GM18868 (cell line): Measurements from ENCODE around the gene CALHM2.

ENCODE experiments used
- ATAC-seq: cut with Tn5 transposase; IDR thresholded peaks from one replicate; pipeline ENCODE4 v1.9.1; 2021; ENCODE audit warnings: mild to moderate bottlenecking, moderate library complexity; ENCODE audit not compliant: unreplicated experiment

CALHM2 gene

DNA sequence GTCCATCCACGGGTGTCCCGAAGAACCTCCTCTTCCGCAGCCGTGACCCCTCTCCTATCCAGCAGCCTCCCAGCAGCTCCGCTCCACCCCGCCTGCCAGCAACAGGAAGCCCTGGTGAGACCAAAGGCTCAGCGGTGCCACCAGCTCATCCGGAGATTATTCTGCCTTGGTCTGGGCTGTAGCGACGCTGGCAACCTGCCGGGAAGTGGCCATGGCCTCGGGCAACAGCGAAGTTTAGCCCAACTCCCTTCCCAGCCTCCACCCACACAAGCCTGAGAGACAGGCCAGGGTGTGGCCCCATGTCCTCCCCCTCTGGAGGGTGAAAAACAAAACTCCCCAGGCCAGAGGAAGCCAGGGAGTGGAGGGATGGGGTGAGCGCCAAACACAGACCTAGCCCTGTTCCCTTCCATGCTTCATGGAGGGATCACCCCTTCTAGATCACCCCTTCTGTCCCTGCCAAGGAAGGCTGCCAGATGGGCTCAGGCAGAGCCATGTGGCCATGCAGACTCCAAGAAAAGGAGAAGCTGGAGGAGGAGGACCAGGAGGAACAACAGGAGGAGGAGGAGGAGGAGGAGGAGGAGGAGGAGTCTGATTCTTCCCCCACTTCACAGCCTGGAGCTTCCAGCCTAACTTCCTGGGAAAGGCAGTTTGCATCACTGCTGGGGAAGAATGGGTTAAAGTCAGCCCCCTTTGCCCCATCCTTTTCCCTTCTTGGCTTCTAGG is 918 bp downstream of the CALHM2 start:
- no peak for ATAC-seq

DNA sequence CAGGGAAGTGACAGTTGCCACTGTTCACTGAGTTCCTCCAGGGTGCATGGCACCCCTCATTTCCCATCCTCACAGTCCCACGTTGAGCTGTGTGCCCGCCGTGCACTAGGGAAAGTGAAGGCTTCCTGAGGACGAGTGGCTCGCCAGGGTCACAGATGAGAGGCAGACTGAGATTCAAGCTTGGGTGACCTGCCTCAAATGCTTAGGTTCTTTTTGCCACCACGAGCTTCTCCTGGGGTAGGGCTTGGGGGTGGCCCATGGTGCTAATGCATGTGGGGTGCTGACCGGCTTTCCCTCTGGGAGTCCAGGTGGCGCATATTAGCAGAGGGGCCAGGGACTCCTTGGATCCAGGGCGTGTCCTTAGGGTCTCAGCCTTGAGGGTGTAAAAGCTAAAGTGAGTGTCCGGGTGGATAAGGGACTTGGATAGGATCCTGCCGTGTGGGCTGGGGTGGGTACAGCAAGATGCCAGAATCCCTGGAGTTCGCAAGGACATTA is 1.9 kb downstream of the CALHM2 start:
- ATAC-seq = no peak

DNA sequence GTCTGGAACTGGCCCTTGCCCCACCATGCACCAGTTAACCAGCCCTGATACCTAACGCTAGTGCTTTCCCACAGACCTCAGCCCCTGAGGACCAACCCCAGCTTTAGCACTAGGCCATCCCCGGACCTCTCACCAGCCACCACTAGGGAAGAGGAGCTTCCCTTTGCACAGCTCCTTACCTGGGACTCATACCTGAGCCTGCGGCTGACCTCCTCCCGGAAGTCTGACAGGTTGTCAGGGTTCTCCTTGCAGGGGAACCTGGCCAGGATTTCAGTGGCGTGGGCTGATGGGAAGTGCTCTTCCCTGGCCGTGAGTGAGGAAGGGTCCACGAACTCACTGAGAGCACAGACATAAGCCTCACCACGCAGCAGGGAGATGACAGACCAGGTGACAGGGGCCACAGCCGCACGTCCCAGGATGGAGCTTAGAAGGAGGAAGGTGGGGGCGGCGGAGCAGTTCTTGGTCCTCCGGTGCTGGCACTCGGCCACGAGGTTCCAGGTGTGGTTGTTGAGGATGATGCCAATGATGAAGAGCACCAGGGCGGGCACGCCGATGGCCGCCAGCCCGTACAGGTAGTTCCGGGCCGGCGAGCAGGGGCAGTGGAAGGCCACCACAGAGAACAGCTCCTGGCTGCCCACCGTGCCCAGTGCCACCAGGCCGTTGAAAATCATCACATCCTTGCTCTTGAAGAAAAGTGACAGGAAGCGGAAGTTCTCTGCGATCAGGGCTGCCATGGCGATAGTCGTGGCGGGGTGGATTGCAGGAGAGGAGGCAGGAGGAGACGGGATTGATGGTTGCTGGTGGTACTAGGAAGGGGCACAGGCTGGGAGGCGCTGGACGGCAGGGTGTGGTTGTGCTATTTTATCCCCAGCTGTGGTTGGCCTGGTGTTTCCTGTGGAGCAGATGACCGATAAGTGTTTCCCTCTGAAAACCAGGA is 2.7 kb downstream of the CALHM2 start:
- no peak for ATAC-seq

DNA sequence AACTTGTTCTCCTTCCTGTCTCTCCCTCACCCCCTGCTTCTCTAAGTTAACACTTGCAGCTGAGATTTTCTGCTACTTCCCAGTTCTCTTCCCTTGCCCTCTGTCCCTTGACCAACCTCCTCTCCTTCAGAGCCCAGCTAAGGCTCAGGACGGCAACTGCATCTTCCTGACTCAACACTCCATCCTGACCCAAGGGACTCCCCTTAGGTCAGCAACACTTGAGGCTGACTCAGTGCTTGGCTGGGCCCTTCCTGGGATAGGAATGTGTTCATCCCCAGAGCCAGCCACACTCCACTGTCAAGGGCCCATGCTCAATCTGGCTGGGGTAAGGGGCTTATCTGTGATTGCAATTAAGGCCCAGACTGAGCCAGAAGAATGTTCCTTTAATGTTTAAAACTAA is 3.4 kb downstream of the CALHM2 start:
- ATAC-seq = no peak

DNA sequence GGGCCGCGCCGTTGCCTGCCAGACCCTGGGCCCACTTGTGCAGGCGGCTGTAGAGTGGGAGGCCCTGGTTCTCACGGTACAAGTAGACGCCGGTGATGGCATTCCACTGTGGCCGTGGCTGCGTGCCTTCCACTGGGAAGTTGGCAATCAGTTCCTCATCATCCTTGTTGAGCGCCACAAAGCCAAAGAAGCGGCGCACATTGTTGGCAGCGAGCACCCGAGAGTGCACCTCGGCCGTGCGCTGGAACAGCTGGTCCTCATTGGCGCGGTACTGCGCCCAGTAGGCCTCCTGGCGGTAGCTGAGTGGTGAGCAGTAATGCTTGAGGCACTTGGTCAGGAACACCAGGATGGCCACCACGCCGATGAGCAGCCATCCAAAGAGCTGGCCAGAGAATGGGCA is 5.0 kb downstream of the CALHM2 start:
- ATAC-seq = no peak

DNA sequence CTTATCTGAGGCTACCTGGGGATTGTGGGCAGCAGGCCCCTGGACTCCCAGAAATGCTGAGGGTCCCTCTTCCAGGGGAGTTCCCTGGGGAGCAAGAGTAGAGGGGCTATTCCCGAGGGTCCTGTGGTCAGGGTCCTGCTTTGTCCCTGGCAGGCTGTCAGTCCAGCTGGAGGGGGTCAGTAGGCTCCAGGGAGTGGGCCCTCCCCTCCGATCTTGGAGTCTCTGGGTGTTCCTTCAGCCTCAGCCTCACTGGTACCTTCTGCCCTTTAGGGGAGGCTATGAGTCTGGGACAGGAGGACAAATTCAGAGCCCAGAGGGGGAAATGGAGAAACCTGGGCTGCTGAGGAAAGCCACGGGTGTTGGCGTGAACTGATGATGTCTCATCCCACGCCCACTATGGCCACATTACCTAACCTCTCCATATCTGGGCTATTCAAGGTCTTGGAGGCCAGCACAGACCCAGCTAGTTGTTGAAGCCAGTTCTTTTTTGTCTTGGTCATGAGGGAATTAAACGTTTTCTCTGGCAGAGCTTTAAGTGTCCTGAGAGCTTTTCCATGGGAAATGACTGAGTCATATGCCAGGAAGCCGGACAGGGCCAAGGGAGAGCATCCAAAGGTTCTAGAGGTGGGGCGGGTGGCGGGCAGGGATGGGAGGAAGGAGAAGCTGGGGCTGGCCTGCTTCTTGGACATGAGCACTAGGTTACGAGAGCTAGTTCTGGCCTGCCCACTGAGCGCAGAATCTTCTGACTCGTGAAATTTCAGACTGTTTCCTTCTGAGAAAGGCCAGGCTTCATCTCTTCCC is 6.2 kb downstream of the CALHM2 start:
- no peak for ATAC-seq

DNA sequence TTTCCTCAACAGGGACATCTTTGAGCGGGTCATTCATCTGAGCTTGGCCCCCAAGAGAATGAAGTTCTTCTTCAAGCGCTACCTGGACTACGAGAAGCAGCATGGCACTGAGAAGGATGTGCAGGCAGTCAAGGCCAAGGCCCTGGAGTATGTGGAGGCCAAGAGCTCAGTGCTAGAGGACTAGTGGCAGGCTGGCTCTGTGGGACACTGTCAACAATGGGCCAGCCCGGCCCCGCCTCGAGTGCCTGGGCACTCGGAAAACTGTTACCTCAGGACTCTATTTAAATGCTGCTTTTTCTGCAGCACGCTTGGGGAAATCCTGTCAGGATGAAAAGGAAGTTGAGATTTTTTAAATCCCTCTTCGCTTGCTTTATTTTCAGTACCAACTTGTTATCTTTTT is 6.8 kb downstream of the CALHM2 start:
- ATAC-seq = no peak

DNA sequence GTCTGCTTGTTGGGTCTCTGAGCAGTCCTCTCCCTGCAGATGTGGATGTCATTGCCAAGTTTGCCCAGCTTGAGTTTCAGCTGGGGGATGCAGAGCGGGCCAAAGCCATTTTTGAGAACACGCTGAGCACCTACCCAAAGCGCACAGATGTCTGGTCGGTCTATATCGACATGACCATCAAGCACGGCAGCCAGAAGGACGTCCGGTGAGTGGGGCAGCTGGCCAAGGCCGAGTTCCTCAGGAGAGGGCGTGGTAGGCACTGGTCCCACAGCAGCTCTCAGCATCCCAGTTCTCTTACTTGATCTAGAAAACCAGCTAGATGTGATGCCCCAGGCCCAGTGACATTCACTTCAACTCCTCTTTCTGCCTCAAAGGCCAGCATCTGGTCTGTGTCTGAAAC is 7.7 kb downstream of the CALHM2 start:
- no peak for ATAC-seq

DNA sequence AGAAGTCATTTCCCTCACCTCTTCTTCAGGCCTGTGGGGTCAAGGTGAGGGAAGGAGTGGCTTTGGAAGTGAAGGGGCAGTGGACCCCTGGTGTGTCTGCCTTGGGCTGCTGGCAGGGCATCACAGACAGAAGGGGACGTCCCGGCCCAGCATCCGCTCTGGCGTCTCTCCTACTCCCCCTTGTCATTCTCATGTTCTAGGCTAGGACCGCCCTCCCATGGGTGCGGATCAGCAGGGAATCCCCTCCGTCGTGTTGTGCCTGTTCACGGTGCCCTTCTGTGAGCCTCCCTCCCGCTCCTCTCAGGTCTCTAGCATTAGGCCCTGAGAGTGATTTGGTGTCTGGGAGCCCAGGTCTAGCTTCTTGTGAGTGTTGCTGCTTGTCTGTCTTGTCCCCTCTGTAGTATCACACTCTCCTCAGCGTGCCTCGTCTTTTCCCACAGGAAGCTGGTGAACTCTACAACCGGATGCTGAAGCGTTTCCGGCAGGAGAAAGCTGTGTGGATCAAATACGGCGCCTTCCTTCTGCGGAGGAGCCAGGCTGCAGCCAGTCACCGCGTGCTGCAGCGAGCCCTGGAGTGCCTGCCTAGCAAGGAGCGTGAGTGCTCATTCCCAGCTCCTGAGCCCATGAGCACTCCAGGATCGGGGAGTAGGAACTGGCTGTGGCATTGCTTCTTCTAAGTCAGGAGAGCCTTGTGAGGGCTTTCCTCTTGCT is 8.5 kb downstream of the CALHM2 start:
- ATAC-seq = no peak

DNA sequence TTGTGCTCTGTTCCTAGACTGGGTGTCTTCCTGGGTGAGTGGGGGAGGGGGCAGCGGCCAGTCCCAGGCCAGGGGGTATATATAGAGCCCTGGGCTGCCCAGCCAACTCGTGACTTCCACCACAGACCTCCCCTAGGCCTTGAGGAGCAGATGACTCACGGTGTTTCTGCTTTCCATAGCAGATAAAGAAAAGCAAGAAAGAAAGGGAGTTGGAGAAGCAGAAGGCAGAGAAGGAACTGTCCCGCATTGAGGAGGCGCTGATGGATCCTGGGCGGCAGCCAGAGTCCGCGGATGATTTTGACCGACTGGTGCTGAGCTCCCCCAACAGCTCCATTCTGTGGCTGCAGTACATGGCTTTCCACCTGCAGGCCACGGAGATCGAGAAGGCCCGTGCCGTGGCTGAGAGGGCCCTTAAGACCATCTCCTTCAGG is 10.1 kb downstream of the CALHM2 start:
- ATAC-seq = no peak

DNA sequence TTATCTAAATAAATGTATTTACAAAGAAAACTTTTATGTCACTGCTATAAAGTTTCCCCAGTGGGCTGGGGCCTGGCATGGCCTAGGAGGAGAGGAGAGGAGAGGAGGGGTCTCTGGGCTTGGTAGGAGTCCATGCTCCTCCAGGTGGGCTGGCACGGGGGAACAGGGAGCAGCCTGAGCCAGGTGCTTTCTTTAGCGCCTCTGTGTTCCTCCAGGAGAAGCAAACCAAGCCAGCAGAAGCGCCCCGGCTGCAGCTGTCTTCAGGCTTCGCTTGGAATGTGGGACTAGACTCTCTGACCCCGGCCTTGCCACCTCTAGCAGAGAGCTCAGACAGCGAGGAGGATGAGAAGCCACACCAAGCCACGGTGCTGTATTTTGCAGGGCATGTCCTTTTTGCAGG is 10.6 kb downstream of the CALHM2 start:
- ATAC-seq = no peak

DNA sequence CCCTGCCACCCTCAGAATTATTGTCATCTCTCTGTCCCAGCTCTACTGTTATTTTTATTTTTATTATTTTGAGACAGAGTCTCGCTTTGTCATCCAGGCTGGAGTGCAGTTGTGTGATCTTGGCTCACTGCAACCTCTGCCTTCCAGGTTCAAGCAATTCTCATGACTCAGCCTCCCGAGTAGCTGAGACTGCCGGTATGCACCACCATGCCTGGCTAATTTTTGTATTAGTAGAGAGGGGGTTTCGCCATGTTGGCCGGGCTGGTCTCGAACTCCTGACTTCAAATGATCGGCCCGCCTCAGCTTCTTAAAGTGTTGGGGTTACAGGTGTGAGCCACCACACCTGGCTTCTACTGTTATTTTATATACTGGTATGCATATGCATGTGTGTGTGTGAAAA is 11.0 kb downstream of the CALHM2 start:
- no peak for ATAC-seq

DNA sequence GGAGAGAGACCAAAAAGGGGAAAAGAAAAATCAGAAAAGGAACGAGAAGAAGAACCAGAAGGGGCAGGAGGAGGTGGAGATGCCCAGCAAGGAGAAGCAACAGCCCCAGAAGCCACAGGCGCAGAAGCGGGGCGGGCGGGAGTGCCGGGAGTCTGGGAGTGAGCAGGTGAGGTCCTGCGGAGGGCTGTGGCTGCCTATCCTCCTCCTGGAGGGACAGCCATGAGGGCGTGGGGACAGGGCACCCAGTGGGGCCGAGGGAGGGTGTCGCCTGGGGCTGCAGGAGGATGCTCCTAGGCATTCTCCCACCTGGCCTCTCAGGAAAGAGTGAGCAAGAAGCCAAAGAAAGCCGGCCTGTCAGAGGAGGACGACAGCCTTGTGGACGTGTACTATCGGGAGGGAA is 11.8 kb downstream of the CALHM2 start:
- no peak for ATAC-seq

DNA sequence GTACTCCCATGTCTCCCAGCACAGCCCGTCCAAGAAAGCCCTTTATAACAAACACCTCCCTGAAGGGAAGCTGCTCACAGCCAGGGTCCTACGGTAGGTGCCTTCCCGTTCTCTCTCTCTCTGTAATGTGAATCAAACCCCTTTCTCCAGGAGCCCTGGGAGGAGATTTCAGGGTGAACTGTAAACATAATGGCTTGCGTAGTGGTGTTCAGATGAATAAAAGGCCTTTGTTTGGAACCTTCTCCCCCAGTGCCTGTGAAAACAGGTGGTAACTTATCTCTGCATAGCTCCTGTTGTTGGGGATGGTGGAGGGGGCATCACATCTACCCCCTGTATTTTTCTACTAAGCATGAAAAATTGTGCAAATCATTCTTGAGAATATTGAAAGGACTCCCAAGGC is 12.4 kb downstream of the CALHM2 start:
- ATAC-seq = no peak

DNA sequence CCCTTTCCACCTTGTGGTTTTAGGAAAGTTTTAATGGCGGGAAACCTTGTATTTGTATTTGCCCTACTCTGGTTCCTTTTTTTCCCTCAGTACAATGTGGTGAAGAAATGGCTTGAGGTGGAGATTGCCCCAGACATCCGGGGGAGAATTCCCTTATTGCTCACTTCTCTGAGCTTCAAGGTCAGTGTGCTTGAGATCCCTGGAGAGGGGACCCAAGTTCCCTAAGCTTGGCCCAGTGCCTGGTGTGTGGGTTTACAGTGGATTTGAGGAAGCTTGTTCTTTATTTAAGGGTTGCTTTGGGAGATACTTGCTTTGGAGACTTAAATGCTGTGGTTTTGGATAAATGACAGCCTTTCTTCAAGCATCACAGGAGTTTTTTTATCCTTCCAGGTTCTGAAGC is 18.3 kb downstream of the CALHM2 start:
- ATAC-seq = no peak

DNA sequence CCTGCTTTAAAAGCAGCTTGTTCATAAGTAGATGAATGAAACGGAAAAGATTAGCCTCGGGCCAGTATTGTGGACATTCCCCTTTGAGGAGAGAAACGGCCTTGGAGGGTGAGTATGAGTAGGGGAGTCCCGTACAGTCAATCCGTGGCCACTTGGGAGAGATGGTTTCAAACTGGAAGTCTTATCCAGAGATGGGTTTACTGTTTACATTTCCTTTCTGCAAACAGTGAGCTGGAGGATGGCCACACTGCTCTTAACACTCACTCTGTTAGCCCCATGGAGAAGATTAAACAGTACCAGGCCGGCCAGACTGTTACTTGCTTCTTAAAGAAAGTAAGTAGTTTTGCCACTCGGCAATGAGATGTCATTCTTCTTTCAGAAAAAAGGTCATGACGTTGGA is 20.3 kb downstream of the CALHM2 start:
- ATAC-seq = no peak

DNA sequence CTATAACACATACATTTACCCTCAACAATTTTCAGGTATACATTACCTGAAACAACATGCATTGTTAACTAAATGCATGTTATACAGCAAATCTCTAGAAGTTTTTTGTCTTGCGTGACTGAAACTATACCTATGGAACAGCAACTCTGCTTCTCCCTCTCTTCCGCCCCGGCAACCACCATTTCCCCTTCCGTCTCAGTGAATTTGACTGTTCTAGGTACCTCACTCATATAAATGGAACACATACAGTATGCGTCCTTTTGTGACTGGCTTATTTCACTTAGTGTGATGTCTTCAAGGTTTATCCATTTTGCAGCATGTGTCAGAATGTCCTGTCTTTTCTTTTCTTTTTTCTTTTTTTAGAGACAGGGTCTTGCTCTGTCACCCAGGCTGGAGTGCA is 22.5 kb downstream of the CALHM2 start:
- ATAC-seq = no peak

DNA sequence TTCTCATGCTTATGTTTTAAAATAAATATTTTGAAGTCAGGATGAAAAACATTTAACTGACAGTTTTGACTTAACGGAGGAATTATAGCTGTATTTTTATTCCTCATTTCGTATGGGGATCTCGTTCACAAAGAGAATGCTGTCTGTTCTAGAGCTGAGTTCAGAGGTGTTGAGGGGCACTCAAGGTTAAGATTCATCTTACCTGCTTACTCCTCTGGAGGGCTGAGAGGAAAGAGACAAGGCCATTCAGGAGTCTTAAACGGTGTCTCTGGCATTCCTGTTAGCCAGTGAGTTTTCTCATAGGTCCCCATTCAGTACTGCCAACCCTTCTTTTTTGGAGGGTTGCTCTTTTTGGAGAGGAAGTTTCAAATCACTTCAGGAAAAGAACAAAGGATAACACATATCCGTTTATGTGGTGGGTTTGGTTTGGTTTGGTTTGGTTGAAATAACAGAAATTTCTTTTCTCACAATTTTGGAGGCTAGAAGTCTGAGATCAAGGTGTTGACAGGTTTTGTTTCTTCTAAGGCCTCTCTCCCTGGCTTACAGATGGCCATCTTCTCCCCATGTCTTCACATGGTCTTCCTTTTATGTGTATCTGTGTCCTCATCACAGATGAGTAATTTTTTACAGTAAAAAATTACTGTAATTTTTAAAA is 23.1 kb downstream of the CALHM2 start:
- no peak for ATAC-seq

DNA sequence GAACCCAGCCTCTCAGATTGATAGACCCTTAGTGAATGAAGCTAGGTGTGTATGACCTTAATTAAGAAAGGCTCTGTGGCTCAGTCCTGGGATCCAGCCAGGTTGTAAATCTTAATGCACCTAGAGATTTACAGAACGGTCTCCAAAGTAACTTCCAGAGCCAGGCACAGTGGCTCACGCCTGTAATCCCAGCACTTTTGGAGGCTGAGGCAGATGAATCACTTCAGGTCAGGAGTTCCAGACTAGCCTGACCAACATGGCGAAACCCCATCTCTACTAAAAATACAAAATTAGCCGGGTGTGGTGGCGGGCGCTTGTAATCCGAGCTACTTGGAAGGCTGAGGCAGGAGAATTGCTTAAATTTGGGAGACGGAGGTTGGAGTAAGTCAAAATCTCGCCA is 24.3 kb downstream of the CALHM2 start:
- ATAC-seq = no peak

DNA sequence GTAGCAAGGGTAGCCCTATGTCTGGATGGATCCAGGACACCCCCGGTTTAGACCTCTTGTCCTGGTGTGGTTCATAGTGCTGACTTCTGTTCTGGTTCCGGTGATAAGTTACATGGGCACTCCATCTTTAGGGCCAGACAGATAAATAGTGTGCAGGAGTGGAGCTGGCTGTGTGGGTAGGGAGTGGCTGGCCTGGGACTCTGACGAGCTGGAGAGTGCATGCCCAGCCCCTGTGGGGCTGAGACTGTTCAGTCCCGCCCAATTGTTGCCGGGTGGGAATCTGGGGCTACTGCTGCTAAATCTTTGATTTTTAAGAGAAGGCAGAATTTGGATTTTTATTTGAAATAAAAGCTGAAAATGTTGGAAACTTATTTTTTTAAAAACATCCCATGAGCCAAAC is 28.4 kb downstream of the CALHM2 start:
- no peak for ATAC-seq
